GM21576 (cell line): ENCODE data around the gene MRPS33.

Source experiments
- ATAC-seq: cut with Tn5 transposase; IDR thresholded peaks from one replicate; pipeline ENCODE4 v1.9.1; 2021; ENCODE audit warnings: mild to moderate bottlenecking, moderate library complexity; ENCODE audit not compliant: unreplicated experiment

Gene MRPS33

GRCh38 chr7:141012696-141013344, 1.9 kb downstream of the MRPS33 start:
- ATAC-seq = no peak

- peak; percentile 34 for ATAC-seq
These were observed 2.6 kb downstream of the MRPS33 start for GRCh38 chr7:141012044-141012685.

- ATAC-seq = no peak
These were observed 3.3 kb downstream of the MRPS33 start for GRCh38 chr7:141011443-141011842.

GRCh38 chr7:141003172-141004065, 11.3 kb downstream of the MRPS33 start:
- no peak for ATAC-seq

- ATAC-seq = no peak
These were observed 13.2 kb downstream of the MRPS33 start for GRCh38 chr7:141001546-141001945.

GRCh38 chr7:141001122-141001521, 13.6 kb downstream of the MRPS33 start:
- no peak for ATAC-seq

- ATAC-seq = no peak
These were observed 16.0 kb downstream of the MRPS33 start for GRCh38 chr7:140998715-140999114.

GRCh38 chr7:140992422-140992821, 22.3 kb downstream of the MRPS33 start:
- ATAC-seq = no peak

- no peak for ATAC-seq
These were observed 24.4 kb downstream of the MRPS33 start for GRCh38 chr7:140990193-140990962.

- ATAC-seq = no peak
These were observed 25.7 kb downstream of the MRPS33 start for GRCh38 chr7:140989068-140989467.

- no peak for ATAC-seq
These were observed 30.9 kb downstream of the MRPS33 start for GRCh38 chr7:140983802-140984201.

- no peak for ATAC-seq
These were observed 32.2 kb downstream of the MRPS33 start for GRCh38 chr7:140982508-140982907.

- ATAC-seq = no peak
These were observed 32.8 kb downstream of the MRPS33 start for GRCh38 chr7:140981951-140982350.

GRCh38 chr7:140977741-140978140, 37.0 kb downstream of the MRPS33 start:
- no peak for ATAC-seq

- ATAC-seq = no peak
These were observed 41.6 kb downstream of the MRPS33 start for GRCh38 chr7:140972876-140973829.

GRCh38 chr7:140972344-140972743, 42.4 kb downstream of the MRPS33 start:
- ATAC-seq = no peak

GRCh38 chr7:140967438-140967837, 47.3 kb downstream of the MRPS33 start:
- no peak for ATAC-seq

GRCh38 chr7:140966561-140967233, 48.1 kb downstream of the MRPS33 start:
- no peak for ATAC-seq

- ATAC-seq = no peak
These were observed 53.6 kb downstream of the MRPS33 start for GRCh38 chr7:140961117-140961516.
